NCI-H2081 treated with DMSO at 0.1 percent for 48 hours (cell line): ENCODE results near the gene KRTAP13-3.

Source experiments
- DNase-seq: peaks from one replicate; lab custom pipeline; 2025; lab: John Stamatoyannopoulos, UW

Gene KRTAP13-3

GRCh38 chr21:30425826-30426225 is at the start of gene KRTAP13-3:
Gene KRTAP13-3 (minus strand): TSS chr21:30425926. CDS start chr21:30425912, 14 bp downstream.
- no peak for DNase-seq

- DNase-seq: no peak
Measured at GRCh38 chr21:30468900-30469714, 43.4 kb upstream of the KRTAP13-3 start.

GRCh38 chr21:30463713-30464112 is 38.0 kb upstream of the KRTAP13-3 start:
- DNase-seq: no peak

GRCh38 chr21:30448514-30448913 is 22.8 kb upstream of the KRTAP13-3 start:
- no peak for DNase-seq

GRCh38 chr21:30447056-30447455 is 21.3 kb upstream of the KRTAP13-3 start:
- DNase-seq: no peak

- DNase-seq: no peak
Measured at GRCh38 chr21:30444204-30444603, 18.5 kb upstream of the KRTAP13-3 start.

GRCh38 chr21:30443226-30443625 is 17.5 kb upstream of the KRTAP13-3 start:
- no peak for DNase-seq

- no peak for DNase-seq
Measured at GRCh38 chr21:30439975-30440374, 14.2 kb upstream of the KRTAP13-3 start, which contains the start of gene KRTAP15-1. Gene KRTAP15-1 (plus strand): TSS chr21:30440275. CDS start chr21:30440328, 53 bp downstream.

- no peak for DNase-seq
Measured at GRCh38 chr21:30437010-30437565, 11.4 kb upstream of the KRTAP13-3 start.

GRCh38 chr21:30434033-30434631 is 8.4 kb upstream of the KRTAP13-3 start:
- no peak for DNase-seq

- no peak for DNase-seq
Measured at GRCh38 chr21:30430170-30430655, 4.5 kb upstream of the KRTAP13-3 start, which contains the start of gene KRTAP13-4. Gene KRTAP13-4 (plus strand): TSS chr21:30430220. CDS start chr21:30430276, 56 bp downstream.

GRCh38 chr21:30426731-30427130 is 1.0 kb upstream of the KRTAP13-3 start:
- no peak for DNase-seq

- DNase-seq: no peak
Measured at GRCh38 chr21:30415993-30416392, 9.7 kb downstream of the KRTAP13-3 start.

- no peak for DNase-seq
Measured at GRCh38 chr21:30408782-30409494, 16.8 kb downstream of the KRTAP13-3 start.

- DNase-seq: no peak
Measured at GRCh38 chr21:30395731-30396130, 30.0 kb downstream of the KRTAP13-3 start, which contains the start of gene KRTAP13-1. Gene KRTAP13-1 (plus strand): TSS chr21:30396031. CDS start chr21:30396087, 56 bp downstream.

GRCh38 chr21:30391492-30392025 is 34.2 kb downstream of the KRTAP13-3 start:
- DNase-seq: no peak

GRCh38 chr21:30382201-30382600 is 43.5 kb downstream of the KRTAP13-3 start:
- no peak for DNase-seq
